IPS-20b (cell line): ENCODE data around the gene ZCCHC2.
A peak's percentile ranks its signal among the peaks of the same experiment; 100 is the strongest.

Experiments
- H3K27ac ChIP-seq: one replicate; pipeline ENCODE4 v1.5.1; 2013; ENCODE audit warnings: low read length
- H3K27me3 ChIP-seq: 2 replicates; pipeline ENCODE4 v1.6.1; 2013; ENCODE audit warnings: mild to moderate bottlenecking, low read length, inconsistent platforms; ENCODE audit not compliant: insufficient read depth
- H3K36me3 ChIP-seq: 2 replicates; pipeline ENCODE4 v1.6.1; 2013; ENCODE audit warnings: low read depth, mild to moderate bottlenecking, inconsistent platforms, low read length, moderate library complexity; ENCODE audit not compliant: insufficient read depth
- H3K4me1 ChIP-seq: 2 replicates; pipeline ENCODE4 v1.6.1; 2013; ENCODE audit warnings: mild to moderate bottlenecking, control low read depth, inconsistent platforms, low read length, moderate library complexity; ENCODE audit not compliant: insufficient read depth
- H3K4me3 ChIP-seq: 2 replicates; pipeline ENCODE4 v1.5.1; 2013; ENCODE audit warnings: mild to moderate bottlenecking, low read length, inconsistent platforms
- H3K9ac ChIP-seq: 2 replicates; pipeline ENCODE4 v1.6.1; 2013; ENCODE audit warnings: low read depth, mild to moderate bottlenecking, inconsistent platforms, low read length, moderate library complexity
- H3K9me3 ChIP-seq: 2 replicates; pipeline ENCODE4 v1.6.1; 2013; ENCODE audit warnings: mild to moderate bottlenecking, low read depth, low read length, inconsistent platforms; ENCODE audit not compliant: insufficient read depth

The ZCCHC2 gene

DNA sequence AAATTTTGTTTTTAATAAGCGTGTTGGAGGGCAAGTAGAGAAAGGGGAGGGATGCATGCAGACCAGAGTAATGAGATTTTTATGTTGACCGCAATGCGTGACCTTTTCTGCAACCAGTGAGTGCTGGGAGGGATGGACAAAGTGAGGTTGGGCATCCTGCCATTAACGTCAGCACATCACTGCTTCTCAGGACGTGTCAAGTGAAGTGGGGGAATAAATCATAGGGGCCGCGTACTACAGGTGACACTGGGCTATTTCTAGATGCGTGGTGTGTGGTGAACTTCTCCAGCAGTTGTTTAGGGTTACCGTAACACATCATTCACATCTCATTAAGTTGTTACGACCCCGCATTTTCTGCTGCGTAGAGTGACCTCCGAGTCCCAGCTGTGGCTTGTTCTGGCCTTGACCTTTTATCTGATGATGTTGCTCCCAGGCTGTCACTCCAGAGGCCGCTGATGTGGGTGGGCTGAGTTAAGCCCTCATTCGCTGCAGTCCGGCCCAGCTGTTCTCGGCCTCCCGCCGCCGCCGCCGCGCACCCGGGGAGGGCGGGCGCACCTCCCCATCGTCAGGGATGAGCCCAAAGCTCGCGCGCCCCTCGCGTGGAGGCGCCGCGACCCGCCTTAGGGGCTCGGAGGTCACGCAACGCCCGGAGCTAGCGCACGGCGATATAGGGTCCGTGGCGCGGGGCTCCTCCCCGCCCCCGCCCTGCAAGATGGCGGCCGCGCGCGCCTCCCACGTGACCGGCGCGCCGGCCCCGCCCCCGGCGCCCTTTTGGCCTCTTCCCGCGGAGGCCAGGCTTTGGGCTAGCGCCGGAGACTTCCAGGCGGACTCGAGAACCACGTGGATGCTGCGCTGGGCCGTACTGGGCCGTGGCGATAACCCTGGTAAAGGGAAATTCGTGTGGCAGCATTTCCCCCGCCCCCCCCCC lies 3.5 kb downstream of the ZCCHC2 start:
- peak overlapping the region; percentile 79 for H3K4me3 ChIP-seq
- H3K27ac ChIP-seq, result no peak overlapping the region
- H3K27me3 ChIP-seq, result peaks cover 32% of the 10 kb centered on the region
- no peaks in the 10 kb centered on the region for H3K9me3 ChIP-seq
- no peaks in the 10 kb centered on the region for H3K36me3 ChIP-seq
- H3K9ac ChIP-seq, result peak overlapping the region; percentile 61; the same call in 1 of the 2 replicates
- H3K4me1 ChIP-seq, result peaks cover 23% of the 10 kb centered on the region; the same call in 1 of the 2 replicates

DNA sequence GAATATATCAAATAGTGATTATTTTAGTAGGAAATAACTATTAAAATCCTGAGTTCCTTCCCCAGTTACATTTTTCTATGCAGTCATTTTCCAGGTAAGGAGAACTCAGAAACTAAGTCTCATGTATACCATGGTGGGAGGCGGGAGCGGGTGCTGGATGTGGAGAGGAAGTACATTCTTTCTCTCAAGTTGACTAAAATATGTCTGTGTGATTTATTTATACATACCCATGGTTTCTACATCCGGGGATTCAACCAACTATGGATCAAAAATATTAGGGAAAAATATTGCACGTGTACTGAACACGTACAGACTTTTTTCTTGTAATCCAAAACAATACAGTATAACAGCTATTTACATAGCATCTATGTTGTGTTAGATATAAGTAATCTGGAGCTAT lies 6.8 kb downstream of the ZCCHC2 start:
- Histone ChIP-seq H3K9me3 (no peaks in the 10 kb centered on the region), H3K27ac (no peak overlapping the region), H3K36me3 (no peaks in the 10 kb centered on the region), H3K4me3 (no peak overlapping the region), H3K4me1 (peaks cover 23% of the 10 kb centered on the region; the same call in 1 of the 2 replicates), H3K9ac (no peak overlapping the region), H3K27me3 (peaks cover 18% of the 10 kb centered on the region)

DNA sequence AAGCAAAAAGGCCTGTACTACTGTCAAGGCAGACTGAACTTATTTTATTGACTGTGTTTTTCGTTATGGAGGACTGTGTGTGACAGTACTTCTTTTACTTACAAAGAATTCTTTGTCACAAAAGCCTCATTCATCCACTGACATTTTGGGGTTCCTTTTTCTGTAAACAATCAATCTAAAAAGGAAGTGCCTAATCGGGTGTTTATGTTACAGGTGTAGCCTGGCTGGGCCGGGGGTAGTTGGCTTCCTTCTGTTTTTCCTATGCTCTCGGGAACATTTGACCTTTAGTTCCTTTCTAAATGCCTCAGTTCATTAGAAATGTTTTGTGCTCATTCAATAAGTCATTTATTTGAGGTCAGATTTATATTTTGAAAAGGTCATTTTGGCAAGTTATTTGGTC lies 8.3 kb downstream of the ZCCHC2 start:
- Histone ChIP-seq H3K27me3 (peaks cover 3% of the 10 kb centered on the region), H3K9ac (no peak overlapping the region), H3K36me3 (no peaks in the 10 kb centered on the region), H3K4me1 (peaks cover 14% of the 10 kb centered on the region; the same call in 1 of the 2 replicates), H3K27ac (no peak overlapping the region), H3K9me3 (no peaks in the 10 kb centered on the region), H3K4me3 (no peak overlapping the region)

DNA sequence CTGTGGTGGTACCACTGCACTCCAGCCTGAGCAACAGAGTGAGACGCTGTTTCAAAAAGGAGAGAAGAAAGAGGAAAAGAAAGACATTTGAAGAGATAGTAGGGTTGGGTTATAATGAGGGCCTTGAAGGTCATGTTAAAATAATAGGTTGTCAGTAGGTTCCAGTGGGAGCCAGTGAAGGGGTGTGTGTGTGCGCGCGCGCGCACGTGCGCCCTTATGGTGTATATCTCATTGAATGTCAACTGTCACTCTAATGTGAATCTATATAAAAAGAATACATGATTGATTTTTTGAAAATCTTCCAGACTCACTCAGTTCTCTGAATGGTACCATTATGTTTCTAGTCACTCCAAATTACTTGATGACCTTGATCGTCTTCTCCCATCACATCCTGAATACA lies 9.1 kb downstream of the ZCCHC2 start:
- H3K27me3 ChIP-seq, result no peaks in the 10 kb centered on the region
- no peaks in the 10 kb centered on the region for H3K9me3 ChIP-seq
- no peak overlapping the region for H3K9ac ChIP-seq
- peaks cover 13% of the 10 kb centered on the region; the same call in 1 of the 2 replicates for H3K4me1 ChIP-seq
- H3K4me3 ChIP-seq, result no peak overlapping the region
- H3K27ac ChIP-seq, result no peak overlapping the region
- H3K36me3 ChIP-seq, result no peaks in the 10 kb centered on the region

DNA sequence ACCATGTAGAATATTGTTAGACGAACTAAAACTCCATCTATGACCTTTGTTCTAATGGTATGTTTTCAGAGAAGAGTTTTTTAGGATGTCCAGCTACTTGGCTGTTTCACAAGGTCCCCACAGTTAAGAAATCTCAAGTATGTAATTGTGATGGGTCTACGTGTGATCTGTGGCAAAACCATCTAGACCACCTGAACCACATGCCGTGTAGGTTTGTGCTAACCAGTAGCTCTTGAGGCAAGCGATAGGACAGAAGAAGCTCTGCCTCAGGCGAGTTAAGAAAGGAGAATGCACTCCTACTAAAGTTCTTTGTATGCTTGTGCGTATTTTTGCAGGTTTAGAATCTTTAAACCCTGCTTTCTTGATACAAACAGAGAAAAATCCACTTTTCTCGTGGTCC lies 13.2 kb downstream of the ZCCHC2 start:
- Histone ChIP-seq H3K9ac (no peak overlapping the region), H3K4me3 (no peak overlapping the region), H3K27ac (no peak overlapping the region), H3K27me3 (no peaks in the 10 kb centered on the region), H3K36me3 (no peaks in the 10 kb centered on the region), H3K4me1 (0 out of 2 replicates have a peak, but pooled peaks cover 4% of the 10 kb centered on the region), H3K9me3 (no peaks in the 10 kb centered on the region)

DNA sequence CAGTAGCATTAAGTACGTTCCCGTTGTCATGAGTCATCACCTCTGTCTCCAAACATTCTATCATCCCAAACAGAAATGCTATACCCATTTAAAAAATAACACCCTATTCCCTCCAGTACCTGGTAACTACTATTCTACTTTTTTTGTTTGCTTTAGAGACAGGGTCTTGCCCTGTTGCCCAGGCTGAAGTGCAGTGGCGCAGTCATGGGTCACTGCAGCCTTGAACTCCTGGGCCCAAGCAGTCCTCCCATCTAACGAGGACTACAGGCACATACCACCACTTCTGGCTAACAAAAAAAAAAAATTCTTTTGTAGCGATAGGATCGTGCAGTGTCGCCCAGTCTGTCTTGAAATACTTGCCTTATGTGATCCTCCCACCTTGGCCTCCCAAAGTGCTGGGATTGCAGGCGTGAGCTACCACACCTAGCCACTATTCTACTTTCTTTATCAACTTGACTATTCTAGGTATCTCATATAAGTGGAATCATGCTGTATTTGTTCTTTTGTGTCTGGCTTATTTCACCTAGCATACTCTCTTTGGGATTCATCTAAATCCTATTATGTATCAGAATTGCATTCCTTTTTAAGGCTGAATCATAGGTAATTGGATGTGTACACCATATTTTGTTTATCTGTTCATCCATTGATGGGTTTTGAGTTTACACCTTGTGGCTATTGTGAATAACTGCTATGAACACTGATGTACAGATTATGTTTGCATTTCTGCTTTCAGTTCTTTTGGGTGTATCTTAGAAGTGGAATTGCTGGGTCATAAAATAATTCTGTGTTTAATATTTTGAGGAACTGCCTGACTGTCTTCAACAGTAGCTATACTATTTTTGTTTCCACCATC lies 14.4 kb downstream of the ZCCHC2 start:
- H3K36me3 ChIP-seq, result no peaks in the 10 kb centered on the region
- no peak overlapping the region for H3K9ac ChIP-seq
- 0 out of 2 replicates have a peak, but pooled peaks cover 4% of the 10 kb centered on the region for H3K4me1 ChIP-seq
- H3K4me3 ChIP-seq, result no peak overlapping the region
- no peaks in the 10 kb centered on the region for H3K9me3 ChIP-seq
- H3K27me3 ChIP-seq, result no peaks in the 10 kb centered on the region
- H3K27ac ChIP-seq, result no peak overlapping the region

DNA sequence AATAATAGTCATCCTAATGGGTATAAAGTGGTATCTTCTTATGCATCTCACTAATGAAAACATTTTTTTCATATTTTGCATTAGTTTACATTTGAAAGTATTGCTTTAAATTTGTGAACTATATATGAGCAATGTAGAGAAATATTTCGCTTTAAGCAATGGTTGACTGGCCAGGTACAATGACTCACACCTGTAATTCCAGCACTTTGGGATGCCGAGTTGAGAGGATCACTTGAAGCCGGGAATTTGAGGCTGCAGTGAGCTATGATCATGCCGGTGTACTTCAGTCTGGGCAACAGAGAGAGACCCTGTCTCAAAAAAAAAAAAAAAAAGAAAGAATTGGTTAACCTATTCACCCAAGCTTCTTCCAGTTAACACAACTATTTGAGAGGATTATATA lies 15.1 kb downstream of the ZCCHC2 start:
- Histone ChIP-seq H3K9ac (no peak overlapping the region), H3K9me3 (no peaks in the 10 kb centered on the region), H3K36me3 (peaks cover 2% of the 10 kb centered on the region; the same call in 1 of the 2 replicates), H3K27me3 (no peaks in the 10 kb centered on the region), H3K4me1 (0 out of 2 replicates have a peak, but pooled peaks cover 4% of the 10 kb centered on the region), H3K4me3 (no peak overlapping the region), H3K27ac (no peak overlapping the region)

DNA sequence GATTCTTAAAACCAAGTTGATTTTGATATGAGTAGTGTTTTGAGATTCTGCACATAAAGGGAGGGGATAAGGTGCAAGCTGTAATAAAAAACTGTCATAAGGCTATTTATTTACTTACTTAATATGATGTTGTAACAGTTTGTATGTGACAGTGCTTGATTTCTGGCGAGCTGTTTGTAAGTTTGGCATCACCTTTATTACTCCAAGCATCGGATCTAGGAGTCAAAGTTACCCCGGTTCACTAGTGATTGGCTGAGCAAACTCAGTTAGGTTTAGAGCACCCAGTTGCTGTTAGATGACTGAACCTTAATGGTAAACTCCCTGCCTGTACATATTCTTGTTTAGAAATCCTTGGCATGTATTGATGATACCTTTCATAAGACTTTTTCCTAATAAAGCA lies 16.1 kb downstream of the ZCCHC2 start:
- no peaks in the 10 kb centered on the region for H3K9me3 ChIP-seq
- H3K27ac ChIP-seq, result no peak overlapping the region
- 0 out of 2 replicates have a peak, but pooled peaks cover 4% of the 10 kb centered on the region for H3K4me1 ChIP-seq
- peaks cover 11% of the 10 kb centered on the region; the same call in 1 of the 2 replicates for H3K36me3 ChIP-seq
- H3K27me3 ChIP-seq, result no peaks in the 10 kb centered on the region
- no peak overlapping the region for H3K9ac ChIP-seq
- no peak overlapping the region for H3K4me3 ChIP-seq

DNA sequence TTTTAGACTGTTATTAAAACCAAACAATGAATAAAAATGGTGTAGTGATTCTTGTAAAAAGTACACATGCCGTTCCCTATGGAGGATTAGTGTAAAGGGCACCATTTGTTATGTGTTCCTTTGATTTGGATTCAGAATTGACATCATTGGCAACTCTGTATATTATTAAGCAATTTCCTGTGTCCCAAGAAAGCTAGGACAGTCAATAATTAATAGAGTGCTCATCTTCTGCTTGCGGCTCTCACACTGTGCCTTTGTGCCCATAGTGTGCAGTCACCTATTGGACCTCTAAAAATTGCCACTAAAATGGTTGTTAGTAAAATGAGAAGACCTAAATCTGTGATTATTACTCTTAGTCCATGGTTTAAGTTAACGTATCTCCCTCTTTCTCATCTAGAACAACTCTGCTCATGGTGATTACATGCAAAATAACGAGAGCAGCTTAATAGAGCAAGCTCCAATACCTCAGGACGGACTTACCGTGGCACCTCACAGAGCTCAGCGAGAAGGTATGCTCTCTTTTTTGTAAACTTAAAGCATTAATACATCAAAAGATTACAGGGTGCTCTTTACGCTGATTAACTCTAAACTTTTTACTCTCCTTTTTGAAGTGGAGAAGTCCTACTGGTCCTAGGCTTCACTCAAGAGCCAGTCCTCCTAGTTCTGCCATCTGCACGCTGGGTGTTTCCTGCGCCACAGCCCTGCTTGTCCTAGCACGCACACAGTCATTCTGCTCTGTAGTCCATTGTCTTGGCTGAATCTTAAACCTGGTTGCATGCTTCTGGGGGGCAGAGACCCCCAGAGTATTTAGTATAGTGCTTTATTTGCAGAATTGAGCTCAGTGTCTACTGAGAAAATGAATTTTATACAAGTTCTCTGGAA lies 16.7 kb downstream of the ZCCHC2 start:
- no peak overlapping the region for H3K9ac ChIP-seq
- no peaks in the 10 kb centered on the region for H3K9me3 ChIP-seq
- no peak overlapping the region for H3K4me3 ChIP-seq
- no peaks in the 10 kb centered on the region for H3K27me3 ChIP-seq
- no peak overlapping the region for H3K27ac ChIP-seq
- peaks cover 17% of the 10 kb centered on the region; the same call in 1 of the 2 replicates for H3K36me3 ChIP-seq
- H3K4me1 ChIP-seq, result 0 out of 2 replicates have a peak, but pooled peaks cover 4% of the 10 kb centered on the region

DNA sequence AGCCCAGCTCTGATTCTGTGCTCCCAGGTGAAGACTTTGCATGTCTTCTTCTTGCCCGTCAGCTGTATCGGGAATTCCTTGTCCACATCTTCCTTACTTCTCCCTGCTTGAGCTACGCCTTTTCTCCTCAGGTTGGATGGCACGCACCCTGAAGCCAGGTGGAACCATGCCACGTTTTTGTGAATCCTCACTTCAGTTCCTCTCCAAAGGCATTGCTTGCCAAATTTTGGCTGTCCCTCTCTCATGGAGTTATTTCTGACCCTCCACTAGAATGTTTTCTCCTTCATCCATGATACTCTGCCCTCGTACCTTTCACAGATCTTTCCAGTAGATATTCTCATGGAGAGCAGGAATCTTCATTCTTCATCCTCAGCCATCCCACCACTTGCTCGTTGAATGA lies 20.2 kb downstream of the ZCCHC2 start:
- H3K27ac ChIP-seq, result no peak overlapping the region
- H3K4me3 ChIP-seq, result no peak overlapping the region
- H3K27me3 ChIP-seq, result no peaks in the 10 kb centered on the region
- H3K4me1 ChIP-seq, result no peaks in the 10 kb centered on the region
- H3K9ac ChIP-seq, result no peak overlapping the region
- no peaks in the 10 kb centered on the region for H3K9me3 ChIP-seq
- peaks cover 33% of the 10 kb centered on the region; the same call in 1 of the 2 replicates for H3K36me3 ChIP-seq

DNA sequence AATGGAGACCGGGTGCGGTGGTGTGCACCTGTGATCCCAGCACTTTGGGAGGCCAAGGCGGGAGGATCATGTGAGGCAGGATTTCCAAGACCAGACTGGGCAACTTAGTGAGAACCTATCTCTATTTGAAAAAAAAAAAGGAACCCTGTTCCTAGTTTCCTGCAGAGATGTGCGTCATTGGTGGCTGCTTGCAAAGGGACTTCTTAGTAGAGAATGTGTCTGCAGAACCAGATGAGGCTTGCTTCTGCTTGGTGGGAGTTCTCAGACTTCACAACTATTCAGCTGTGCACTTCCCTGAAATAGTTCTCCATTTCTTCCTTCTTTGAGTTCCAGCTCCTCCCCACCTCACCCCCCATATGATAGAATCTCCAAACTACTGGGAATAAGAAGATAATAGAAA lies 22.3 kb downstream of the ZCCHC2 start:
- H3K9me3 ChIP-seq, result no peaks in the 10 kb centered on the region
- H3K9ac ChIP-seq, result no peak overlapping the region
- no peaks in the 10 kb centered on the region for H3K4me1 ChIP-seq
- H3K4me3 ChIP-seq, result no peak overlapping the region
- H3K27me3 ChIP-seq, result no peaks in the 10 kb centered on the region
- no peak overlapping the region for H3K27ac ChIP-seq
- peaks cover 35% of the 10 kb centered on the region; the same call in 1 of the 2 replicates for H3K36me3 ChIP-seq
